Stomach (tissue), 4 donors: Measurements from ENCODE around the gene ERN1.

Experiments used
- EP300 ChIP-seq: sonication (generic); formaldehyde crosslinking; IDR thresholded peaks from one replicate; pipeline ENCODE4 v1.6.1; 2017; ENCODE audit warnings: antibody characterized with exemption
- POLR2A ChIP-seq, 4 donors: fragments of 450-650 bp; IDR thresholded peaks; one replicate each; pipeline ENCODE4 v1.6.1; 2016; ENCODE audit warnings: antibody characterized with exemption in 4 of 4, control low read depth in 2 of 4, mild to moderate bottlenecking in 1 of 4, moderate library complexity in 1 of 4

GRCh38 chr17:64042700-64043485 lies 87.1 kb downstream of the ERN1 start:
- TF ChIP-seq POLR2A (IDR thresholded peaks at IDR 0.05) (no peak), EP300 (no peak)
